AG08395 (cell line): ENCODE measurements around the gene PKNOX2.

Experiments
- DNase-seq: peaks from one replicate; pipeline ENCODE4 v3.0.0; 2012; ENCODE audit warnings: mixed read lengths, low spot score

PKNOX2 gene

DNA sequence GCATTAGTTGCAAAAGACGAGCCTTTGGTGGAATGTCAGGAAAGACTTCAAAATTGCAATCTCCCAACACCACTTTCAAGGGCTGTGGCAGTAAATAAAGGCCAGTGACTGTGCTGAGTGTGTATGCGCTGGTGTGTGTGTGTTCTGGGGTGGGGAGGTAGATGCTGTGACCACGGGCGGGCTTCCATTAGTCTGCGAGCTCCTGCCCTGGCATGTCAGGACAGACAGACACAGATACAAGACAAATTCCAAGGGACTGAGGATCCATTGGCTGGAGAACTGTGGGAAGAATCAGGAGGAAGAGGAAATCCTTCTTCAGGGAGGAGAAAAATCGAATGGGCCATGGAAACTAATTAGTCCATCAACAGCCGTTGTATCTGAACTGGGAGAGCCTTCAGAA, 248.0 kb downstream of the PKNOX2 start:
- DNase-seq: no peak

DNA sequence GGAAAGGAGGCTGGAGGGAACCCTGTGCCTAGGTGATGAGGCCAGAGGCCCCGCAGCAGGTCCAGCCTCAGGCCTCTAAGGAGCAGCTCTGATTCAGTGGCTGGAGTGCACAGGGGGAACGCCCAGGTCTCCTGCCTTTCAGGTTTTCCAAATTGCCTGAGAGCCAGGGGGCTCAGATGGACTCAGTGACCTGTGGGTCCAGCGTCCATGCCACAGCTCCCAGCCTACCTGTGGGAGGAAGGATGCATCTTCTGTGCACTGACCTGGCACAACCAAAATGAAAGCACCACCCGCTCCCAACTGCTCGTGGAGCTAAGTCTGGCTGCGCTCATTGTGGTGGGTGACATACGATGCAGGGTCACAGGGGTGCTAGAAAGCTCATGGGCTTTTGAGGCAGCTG, 248.7 kb downstream of the PKNOX2 start:
- DNase-seq: no peak

DNA sequence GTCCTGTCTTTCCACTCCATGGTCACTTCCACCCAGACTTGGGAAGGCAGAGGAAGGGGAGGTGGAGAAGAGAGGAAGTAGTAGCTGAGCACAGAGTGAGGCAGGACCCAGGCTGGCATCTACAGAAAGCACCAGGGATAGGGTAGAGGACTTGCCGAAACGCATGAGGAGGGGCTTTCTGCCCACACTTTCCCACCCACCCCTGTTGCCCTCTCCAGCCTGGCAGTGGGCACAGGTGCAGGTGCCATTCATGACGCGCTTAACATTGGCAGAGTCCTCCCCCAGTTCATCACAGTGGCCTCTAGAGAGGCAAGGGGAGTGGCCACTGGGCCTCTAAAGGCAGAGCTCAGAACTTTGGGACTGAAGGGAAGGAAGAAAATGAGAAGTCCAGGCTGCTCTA, 249.6 kb downstream of the PKNOX2 start:
- DNase-seq: no peak

DNA sequence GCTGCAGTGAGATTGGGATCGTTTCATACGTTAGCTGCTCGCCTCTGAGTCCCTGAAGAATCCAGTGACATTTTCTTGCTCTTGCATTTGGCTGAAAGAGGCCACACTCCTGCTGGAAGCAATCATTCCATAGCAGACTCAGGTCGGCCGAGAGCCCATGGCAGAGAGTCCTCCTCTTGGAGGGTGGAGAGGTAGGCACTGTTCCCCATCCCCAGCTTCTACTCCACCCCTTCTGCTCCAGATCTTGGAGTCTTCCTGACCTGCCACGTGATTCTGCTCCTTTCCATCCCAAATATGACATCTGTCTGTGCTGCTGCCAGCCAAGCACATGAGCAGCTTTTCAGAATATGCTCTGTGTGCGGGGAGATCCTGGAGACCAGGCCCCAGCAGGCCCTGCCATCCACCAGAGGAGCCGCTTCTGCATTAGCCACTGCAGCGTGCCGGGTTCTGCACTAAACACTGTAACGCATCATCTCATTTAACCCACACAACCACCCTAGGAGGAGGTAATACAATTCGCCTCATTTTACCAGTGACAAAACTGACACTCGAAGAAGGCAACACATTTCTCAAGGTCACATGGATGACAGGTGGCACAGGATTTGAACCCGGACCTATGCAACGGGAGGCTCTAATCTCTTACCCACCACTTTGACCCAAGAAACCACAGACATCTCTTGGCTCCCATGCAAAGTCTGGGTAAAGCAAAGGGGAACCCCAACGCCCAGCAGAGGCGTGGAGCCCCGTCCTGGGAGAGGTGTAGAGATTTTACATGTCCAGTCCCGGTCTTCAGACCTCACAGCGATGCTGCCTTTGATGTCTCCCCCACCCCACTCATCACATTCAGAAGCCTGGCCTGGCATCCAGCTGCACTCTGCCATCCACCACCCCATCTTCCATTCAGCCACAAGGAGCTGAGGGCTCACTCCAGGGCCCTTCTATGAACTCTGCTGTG, 252.7 kb downstream of the PKNOX2 start:
- no peak for DNase-seq

DNA sequence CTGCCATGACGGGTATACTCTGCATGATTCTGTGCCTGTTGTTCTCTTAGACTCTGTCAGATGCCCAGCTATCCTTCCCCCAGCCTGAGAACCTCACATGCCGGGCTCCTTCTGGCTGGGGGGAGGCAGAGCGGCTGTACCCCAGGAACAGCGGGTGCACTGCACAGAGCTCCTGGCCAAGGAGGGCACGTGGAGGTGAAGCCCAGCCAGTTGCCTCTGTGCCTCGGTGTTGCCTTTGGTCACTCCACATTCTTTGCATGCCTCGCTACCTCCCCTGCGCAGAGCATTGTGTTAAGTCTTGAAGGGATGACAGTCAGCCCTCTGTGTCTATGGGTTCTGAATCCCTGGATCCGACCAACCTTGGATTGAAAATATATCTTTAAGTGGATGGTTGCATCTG, 253.8 kb downstream of the PKNOX2 start:
- no peak for DNase-seq

DNA sequence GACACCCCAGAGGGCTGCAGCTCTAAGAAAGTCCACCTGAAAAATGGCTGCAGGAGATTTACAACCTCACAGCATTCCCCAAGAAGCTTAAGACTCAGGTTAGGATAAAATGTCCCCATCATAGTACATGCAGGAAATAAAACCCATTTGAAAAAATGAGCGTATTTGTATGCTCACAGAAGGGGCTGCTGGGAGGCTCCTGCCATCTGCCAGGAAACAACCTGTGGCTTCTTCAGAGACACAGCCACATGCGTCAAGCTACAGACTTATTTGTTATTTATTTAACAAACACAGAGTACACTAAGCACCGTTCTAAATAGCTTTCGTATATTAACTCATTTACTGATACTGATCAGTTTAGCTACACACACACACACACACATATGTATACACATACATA, 258.1 kb downstream of the PKNOX2 start:
- DNase-seq: no peak

DNA sequence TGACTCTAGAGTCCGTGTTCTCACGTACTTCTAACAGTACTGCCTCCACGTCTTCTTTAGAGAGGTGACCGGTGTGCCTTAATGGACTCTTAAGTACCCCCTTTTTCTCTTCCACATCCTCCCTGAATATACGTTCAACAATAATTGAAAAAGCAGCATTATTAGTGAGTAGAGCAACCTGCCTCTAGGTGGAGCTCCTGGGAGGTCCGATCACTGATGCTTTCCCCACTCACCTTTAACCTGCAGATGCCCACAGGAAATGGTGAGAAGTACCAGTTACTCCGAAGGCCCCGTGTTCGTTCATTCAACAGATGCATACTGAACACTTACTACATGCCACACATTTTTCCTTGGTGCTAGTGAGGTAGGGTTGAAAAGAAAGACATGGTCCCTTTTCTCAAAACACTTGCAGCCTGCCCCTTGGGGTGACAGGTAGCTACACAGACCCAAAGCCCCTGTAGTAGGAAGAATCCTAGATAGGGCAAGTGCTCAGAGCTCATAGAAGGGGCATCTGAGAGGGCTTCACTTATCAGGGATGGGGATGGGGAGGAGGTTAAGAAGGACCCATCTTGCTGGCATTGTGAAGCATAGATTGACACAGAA, 258.8 kb downstream of the PKNOX2 start:
- DNase-seq: no peak

DNA sequence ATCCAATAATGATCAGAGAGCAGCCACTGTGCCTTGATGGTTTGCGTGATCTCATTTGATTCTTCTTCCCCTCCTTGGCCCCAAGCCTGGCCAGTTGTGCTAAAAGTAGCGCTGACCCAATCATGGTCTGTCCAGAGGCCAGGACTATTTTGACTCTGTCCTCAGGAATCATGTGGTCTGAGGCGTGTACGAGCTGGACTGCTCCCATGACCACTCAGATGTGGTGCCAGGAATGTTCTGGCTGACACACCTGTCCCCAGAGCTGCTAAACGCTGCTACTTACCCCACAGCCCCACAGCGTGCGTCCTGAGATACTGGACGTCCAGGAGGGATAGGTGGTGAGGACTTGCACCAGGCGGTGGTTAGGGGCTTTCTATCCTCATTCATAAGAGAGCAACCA, 261.1 kb downstream of the PKNOX2 start:
- no peak for DNase-seq

DNA sequence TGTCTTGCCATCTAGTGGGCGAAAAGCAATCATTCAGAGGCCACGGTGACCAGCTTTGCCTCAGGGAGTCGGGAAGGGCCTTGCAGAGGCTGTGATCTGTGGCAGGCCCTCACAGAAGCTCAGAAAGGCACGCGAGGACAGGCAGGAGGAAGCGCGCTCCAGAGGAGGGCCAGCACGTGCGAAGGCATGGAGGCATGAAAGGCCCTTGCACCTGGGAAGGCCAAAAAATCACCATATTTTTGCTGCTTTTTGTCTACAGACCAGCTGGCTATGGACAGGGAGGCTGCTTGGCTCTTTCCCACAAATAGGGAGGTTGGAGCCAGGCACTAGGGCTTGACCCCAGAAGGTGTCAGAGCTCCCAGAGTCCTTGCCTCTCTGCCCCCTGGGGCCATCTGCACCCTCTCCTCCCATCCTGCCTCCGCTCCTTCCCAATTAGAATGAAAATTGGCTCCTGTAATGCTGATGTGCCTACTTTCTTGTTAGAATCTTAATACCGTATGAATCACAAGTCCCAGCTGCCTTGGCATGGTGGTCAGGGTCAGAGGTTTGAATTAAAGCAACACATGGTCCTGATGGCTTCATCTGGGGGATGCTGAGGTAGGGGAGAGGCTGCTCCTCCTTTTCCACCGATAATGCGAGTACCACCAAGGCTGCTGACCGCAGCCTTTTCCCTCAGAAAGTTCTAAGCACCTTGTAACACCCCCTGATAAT, 262.4 kb downstream of the PKNOX2 start:
- no peak for DNase-seq

DNA sequence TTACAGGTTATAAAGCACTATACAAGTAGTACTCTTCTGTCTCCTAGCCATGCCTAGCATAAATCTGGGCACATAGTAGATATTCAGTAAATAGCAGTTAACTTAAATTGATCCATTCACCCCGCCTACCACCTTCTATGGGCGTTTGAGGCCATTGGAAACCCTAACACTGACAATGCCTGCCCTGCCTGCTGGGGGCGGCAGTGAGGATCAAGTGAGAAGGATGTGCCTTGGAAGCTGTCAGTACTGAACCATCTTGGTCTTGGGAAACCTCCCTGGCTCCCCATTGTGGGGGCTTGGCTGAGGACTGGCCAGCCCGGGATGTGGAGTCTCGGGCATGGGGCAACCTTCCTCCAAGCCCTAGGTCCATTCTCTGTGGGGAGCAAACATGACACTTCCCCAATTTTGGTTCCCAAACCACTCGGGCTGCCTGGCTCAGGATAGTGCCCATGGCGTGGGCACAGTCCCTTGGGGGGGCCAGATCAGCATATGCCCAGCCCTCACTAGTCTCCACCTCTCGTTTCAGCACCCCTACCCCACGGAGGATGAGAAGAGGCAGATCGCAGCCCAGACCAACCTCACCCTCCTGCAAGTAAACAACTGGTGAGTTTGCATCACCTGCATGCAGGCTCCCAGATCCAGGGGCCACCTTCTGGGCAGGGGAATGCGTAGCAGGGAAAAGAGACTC, 264.1 kb downstream of the PKNOX2 start:
- DNase-seq: no peak

DNA sequence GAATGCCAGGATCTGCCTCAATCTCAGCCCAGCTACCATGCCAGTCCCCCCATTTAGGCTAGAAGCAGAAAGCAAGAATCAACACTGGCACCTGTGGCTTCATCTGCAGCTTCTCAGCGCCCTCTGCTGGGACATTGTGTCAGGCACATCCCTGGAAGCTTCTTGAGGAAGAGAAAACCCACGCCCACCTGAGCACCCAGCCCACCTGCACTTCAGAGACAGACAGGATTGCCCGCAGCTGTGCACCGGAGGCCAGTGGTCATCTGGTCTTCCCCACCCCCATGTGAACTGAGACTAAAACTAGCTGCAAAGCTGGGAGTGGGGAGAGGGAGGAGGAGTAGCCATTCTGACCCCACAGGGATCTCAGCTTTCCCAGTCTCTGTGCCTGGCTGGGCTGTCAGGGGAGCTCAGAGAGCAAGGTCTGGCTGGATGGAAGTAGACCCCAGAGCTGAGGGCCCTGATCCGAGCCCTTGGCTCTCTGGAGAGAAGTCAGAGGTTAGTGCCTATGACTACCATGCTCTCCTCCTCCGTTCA, 264.7 kb downstream of the PKNOX2 start:
- peak; percentile 61 for DNase-seq

DNA sequence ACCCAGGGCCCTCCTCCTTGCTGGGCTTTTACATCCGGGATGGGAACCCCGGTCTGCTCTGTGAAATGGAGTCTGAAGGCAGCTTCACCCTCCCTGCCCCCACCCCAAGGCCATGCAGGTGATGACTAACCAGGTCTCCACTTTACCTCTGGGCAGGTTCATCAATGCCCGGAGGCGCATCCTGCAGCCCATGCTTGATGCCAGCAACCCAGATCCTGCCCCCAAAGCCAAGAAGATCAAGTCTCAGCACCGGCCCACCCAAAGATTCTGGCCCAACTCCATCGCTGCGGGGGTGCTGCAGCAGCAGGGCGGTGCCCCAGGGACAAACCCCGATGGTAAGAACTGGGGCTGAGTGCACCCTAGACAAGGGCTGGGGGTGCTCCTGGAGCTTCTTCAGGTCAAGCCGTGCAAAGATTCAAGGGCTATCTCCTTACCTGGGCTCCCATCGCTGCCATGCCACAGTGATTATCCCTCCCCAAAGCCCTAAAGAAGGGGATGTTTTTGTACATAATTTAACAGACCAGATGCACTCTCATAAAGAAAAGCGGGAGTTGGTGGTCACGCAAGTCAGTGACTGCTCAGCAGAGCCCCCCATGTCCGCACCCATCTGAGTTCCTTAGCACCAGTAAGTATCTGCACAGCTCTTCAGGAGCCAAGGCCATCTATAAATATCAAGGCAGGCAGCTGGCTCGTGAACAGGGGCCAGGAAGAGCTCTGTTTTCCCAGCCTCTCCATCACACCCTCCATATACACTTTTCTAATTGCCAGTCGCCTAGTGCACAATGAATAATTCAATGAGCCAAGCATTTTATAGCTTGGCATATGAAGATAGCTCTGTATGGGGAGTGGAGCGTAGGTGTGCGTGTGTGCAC, 265.5 kb downstream of the PKNOX2 start:
- DNase-seq: no peak

DNA sequence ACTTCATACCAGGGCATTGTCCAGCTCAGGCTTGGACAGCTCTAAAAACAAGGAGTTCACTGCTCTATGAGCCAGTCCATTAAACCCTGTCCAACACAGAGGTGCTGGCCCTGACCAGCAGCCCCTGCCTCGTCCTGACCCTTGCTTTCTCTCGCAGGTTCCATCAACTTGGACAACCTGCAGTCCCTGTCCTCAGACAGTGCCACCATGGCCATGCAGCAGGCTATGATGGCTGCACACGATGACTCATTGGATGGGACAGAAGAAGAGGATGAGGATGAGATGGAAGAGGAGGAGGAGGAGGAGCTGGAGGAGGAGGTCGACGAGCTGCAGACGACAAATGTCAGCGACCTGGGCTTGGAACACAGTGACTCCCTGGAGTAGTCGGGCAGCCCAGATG, 266.5 kb downstream of the PKNOX2 start:
- no peak for DNase-seq

DNA sequence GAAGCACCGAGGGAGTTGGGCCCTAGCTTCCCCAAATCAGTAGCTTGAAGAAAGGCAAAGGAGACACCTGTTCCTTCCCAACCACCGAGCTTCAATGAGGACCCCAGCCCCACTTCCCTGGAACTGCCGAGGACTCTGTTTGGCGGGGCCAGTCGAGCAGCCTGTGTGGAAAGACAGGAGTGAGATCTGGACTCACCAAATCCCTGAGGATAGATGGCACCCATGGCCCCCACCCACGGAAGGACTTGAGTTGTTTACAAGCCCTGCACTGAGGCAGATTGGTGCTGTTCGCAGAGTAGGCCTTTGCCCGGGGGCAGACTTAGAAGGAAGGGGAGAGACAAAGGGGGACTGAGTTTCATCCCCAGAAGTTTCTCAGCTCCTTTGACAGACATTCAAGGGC, 266.9 kb downstream of the PKNOX2 start:
- DNase-seq: no peak

DNA sequence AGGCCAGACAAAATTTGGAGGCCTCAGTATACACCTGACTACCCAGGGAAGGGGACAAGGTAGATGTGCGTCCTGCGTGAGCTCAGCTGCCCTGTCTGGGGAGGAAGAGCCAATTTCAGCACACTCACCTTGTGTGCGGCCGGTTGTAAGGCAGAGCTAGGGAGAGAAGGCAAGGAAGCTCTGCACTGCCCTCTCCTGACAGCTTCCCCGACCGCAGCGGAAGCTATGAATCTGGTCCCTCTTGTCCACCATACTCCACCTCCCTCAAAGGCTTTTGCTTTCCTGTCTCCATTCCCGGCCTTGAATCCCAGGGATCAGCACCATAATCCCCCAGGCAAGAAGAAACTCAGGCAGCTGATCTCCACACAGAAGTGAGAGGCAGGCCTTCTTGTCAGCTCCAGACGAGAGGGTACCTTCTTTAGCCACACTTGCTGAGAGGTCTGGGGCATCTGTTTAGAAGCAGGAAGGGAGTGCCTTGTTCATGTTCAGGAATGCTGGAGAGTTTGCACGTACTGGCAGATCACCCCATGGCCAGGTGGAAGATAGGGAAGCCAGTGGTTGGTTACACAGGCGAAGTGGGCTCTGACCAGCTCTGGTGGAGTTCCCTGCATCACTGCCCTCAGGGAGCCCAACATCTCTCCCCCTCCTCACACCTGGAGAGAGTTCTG, 269.0 kb downstream of the PKNOX2 start:
- DNase-seq: peak; percentile 75

DNA sequence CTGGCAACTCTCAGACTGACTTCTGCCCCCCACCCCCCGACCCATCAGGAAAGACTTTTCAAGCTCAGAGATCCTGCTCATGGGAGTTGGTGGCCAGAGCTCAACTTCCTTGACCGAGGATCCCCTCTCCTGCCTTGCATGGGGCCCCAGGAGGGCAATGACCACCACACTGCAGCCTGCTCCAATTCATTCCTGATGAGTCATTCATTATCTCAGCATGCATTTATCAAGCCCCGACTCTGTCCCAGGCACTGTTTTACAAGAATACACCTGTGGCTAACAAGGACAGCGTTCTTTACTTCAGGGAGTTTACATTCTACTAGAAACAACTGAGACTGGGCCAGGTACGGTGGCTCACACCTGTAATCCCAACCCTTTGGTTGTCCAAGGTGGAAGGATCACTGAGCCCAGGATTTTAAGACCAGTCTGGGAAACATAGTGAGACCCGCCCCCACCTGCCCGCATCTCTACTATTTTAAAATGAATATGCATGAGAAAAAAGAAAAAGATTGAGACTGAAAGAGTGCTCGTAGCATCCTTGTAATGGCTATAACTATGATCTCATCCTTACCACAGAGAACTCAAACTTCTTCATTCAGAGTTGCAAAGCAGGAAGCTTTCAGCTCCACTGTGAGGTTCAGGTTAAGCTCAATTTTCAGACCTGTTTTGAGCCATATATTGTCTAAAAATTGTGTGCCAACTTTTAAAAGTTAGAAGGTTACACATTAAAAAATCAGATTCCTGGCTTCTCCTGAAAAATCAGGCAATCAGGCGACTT, 271.1 kb downstream of the PKNOX2 start:
- no peak for DNase-seq

DNA sequence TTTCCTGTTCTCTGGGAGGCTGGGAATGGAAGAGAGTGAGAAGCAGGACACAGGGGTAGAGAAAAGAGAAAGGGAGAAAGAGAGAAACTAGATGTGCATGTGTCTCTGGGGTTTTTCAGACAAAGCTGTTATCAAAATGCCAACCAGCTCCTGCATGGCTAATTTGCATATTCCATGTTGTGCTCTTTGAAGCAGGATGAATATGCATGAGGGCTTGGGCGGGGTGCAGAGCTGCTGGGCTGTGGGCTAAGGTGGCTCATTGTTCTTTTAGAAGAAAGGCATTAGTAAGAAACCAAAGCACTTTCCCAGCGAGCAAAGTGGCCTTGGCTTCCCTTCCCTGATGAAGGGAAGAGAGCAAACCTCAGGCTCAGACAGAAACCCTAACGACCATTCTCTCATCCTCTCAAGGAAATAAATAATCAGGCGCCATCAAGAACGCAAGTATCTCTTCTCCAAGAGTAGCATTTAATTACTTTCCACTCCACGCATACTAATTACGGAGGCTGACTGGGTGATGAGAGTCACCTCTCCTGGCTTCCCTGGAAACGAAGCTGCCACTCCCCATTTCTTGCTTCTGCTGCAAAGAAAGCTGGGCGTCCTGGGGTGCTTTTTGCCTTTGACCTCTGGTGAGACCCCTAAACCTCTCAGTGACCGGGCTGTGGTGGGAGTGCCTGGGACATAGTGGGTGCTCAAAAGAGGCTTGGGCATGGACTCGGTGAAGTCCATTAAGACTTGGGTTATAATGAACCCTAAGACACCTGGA, 277.3 kb downstream of the PKNOX2 start:
- DNase-seq: no peak

DNA sequence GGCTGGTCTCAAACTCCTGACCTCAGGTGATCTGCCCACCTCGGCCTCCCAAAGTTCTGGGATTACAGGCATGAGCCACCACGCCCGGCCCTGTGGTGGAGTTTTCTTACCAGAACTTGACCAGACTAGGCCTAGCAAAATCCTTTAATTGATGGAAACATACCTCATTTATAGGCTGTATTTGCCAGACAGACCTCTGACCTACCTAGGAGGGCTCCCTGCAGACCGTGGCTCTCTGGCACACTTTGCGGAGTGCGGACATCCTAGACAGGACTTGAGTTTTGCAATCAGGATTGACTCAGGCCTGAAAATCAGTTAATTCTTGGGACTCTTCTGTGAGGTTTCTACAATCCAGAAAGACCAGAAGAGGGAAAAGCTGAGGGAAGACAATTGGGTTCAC, 278.4 kb downstream of the PKNOX2 start:
- DNase-seq: no peak

DNA sequence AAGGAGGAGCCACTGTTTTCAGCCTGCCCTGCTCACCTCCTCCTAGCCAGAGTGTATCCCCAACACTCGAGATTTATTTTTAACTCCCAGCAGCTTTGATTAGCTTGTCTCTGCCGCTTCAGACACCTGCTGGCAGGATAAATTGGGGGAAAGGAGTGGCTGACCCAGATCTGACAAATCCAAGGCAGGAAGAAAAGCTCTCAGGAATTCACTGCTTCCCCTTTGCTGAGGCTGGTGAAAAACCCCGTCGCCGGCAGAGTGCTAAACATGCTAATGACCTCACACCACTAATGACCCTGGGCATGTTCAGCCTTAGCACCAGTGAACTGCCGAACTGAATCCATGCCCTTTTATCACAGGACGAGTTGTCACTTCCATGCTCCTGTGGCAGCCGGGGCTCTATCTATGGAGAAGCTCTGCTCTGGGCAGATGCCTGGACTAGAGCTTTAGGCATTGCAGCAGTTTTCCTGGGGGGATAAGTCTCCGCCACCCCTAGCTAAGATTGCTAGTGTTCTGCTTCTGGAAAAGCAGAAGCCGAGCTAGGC, 279.3 kb downstream of the PKNOX2 start:
- DNase-seq: no peak
